Fibroblast of skin of left biceps (primary cell): Measurements from ENCODE around the gene UQCR10.

Source experiments
- DNase-seq, 2 experiments: peaks; one replicate each; pipeline ENCODE4 v3.0.0-alpha.2; 2013; ENCODE audit warnings: low read depth in 2 of 2

The UQCR10 gene

GRCh38 chr22:29767171-29768051 lies at the start of gene UQCR10:
Gene UQCR10 (plus strand): TSS chr22:29767369. CDS start chr22:29767399, 30 bp downstream.
- DNase-seq = peak; percentile 71 to 75

- no peak for DNase-seq
Measured at GRCh38 chr22:29717789-29718188, 49.4 kb upstream of the UQCR10 start.

GRCh38 chr22:29718949-29719898 lies 47.9 kb upstream of the UQCR10 start:
- DNase-seq = no peak

GRCh38 chr22:29719899-29720645 lies 47.1 kb upstream of the UQCR10 start, which contains the start of gene CABP7:
Gene CABP7 (plus strand): TSS chr22:29720003. CDS start chr22:29720425, 422 bp downstream.
- no peak for DNase-seq

GRCh38 chr22:29720811-29721323 lies 46.3 kb upstream of the UQCR10 start:
- DNase-seq = no peak

- DNase-seq = no peak
Measured at GRCh38 chr22:29722151-29722550, 45.0 kb upstream of the UQCR10 start.

GRCh38 chr22:29722587-29722986 lies 44.6 kb upstream of the UQCR10 start:
- no peak for DNase-seq

- DNase-seq = no peak
Measured at GRCh38 chr22:29723766-29724165, 43.4 kb upstream of the UQCR10 start.

- no peak for DNase-seq
Measured at GRCh38 chr22:29724843-29725242, 42.3 kb upstream of the UQCR10 start.

- no peak for DNase-seq
Measured at GRCh38 chr22:29726106-29726505, 41.1 kb upstream of the UQCR10 start.

- no peak for DNase-seq
Measured at GRCh38 chr22:29726512-29727130, 40.5 kb upstream of the UQCR10 start.

- DNase-seq = no peak
Measured at GRCh38 chr22:29727131-29727523, 40.0 kb upstream of the UQCR10 start.

- no peak for DNase-seq
Measured at GRCh38 chr22:29729161-29729560, 38.0 kb upstream of the UQCR10 start.

- DNase-seq = no peak
Measured at GRCh38 chr22:29731058-29731850, 35.9 kb upstream of the UQCR10 start.

- DNase-seq = no peak
Measured at GRCh38 chr22:29732883-29733282, 34.3 kb upstream of the UQCR10 start.

GRCh38 chr22:29733362-29734201 lies 33.6 kb upstream of the UQCR10 start:
- DNase-seq = no peak

GRCh38 chr22:29734406-29734805 lies 32.8 kb upstream of the UQCR10 start:
- DNase-seq = no peak

GRCh38 chr22:29734838-29735237 lies 32.3 kb upstream of the UQCR10 start:
- no peak for DNase-seq

GRCh38 chr22:29735416-29735815 lies 31.8 kb upstream of the UQCR10 start:
- DNase-seq = no peak
